Subcutaneous abdominal adipose tissue (tissue), 5 donors: ENCODE data around the gene AKAP13.
A peak's percentile ranks its signal among the peaks of the same experiment; 100 is the strongest.

Experiments
- H3K27ac ChIP-seq: one replicate; pipeline ENCODE4 v1.7.0; 2013; ENCODE audit warnings: low read depth, mild to moderate bottlenecking, inconsistent platforms, low read length, moderate library complexity
- H3K27me3 ChIP-seq, 5 donors: one replicate each; pipeline ENCODE4 v1.7.0; 2013; ENCODE audit warnings: low read length in 5 of 5, inconsistent platforms in 1 of 5; ENCODE audit not compliant: control insufficient read depth in 5 of 5, insufficient read depth in 4 of 5
- H3K36me3 ChIP-seq, 5 donors: one replicate each; pipeline ENCODE4 v1.7.0; 2013; ENCODE audit warnings: low read length in 5 of 5; ENCODE audit not compliant: control insufficient read depth in 5 of 5, insufficient read depth in 5 of 5
- H3K4me1 ChIP-seq, 5 donors: one replicate each; pipeline ENCODE4 v1.7.0; 2013; ENCODE audit warnings: low read length in 5 of 5, mild to moderate bottlenecking in 3 of 5, moderate library complexity in 1 of 5; ENCODE audit not compliant: control insufficient read depth in 5 of 5, insufficient read depth in 5 of 5
- H3K4me3 ChIP-seq, 5 donors: one replicate each; pipeline ENCODE4 v1.7.0; 2013; ENCODE audit warnings: low read length in 5 of 5, low read depth in 1 of 5
- H3K9ac ChIP-seq, 5 donors: one replicate each; pipeline ENCODE4 v1.7.0; 2013; ENCODE audit warnings: low read length in 5 of 5, mild to moderate bottlenecking in 4 of 5, moderate library complexity in 3 of 5
- H3K9me3 ChIP-seq, 5 donors: one replicate each; pipeline ENCODE4 v1.7.0; 2013; ENCODE audit warnings: low read length in 5 of 5; ENCODE audit not compliant: control insufficient read depth in 5 of 5
- donor health status: healthy.
- donor health status: healthy.
- donor health status: healthy.
- donor health status: healthy.
- donor health status: healthy.

The AKAP13 gene

DNA sequence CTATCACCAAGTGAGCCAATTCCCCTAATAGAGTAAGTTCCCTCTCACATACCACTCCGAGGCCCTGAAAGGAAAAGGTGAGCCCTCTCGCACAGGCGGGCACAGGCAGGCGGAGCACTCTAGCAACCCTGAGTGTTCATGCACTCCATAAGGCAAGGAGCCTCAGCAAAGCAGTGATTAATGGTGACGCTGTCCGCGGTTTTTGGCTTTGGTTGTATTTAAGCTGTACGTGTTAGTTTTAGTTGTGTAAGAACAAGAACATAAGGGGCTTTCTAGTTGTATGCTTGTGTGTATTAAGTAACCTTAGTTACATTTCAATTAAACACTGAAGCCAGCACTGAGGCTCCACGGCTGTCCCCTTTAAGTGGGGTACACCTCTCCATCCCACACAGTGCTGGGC is 381.2 kb downstream of the AKAP13 start:
- H3K36me3 ChIP-seq, result peaks cover 0 to 16% (median 13%) of the 10 kb centered on the region in 5 donors
- no peaks in the 10 kb centered on the region for H3K27me3 ChIP-seq
- H3K27ac ChIP-seq, result no peak overlapping the region
- H3K9me3 ChIP-seq, result no peaks in the 10 kb centered on the region
- H3K4me1 ChIP-seq, result peaks cover 16 to 75% (median 62%) of the 10 kb centered on the region in 5 donors
- H3K9ac ChIP-seq, result no peak overlapping the region
- H3K4me3 ChIP-seq, result no peak overlapping the region

- Histone ChIP-seq H3K27ac (peak overlapping the region; percentile 37), H3K9me3 (no peaks in the 10 kb centered on the region), H3K4me3 (no peak overlapping the region), H3K9ac (peak overlapping the region in 1 of 5 donors; percentile 11), H3K36me3 (peaks cover 0 to 16% (median 13%) of the 10 kb centered on the region in 5 donors), H3K27me3 (no peaks in the 10 kb centered on the region), H3K4me1 (peaks cover 16 to 72% (median 58%) of the 10 kb centered on the region in 5 donors)
Observed at GRCh38 chr15:85762039-85762755, 381.8 kb downstream of the AKAP13 start.

- H3K27ac ChIP-seq, result peak overlapping the region; percentile 37
- peaks cover 16 to 73% (median 54%) of the 10 kb centered on the region in 5 donors for H3K4me1 ChIP-seq
- no peak overlapping the region for H3K4me3 ChIP-seq
- peak overlapping the region in 2 of 5 donors; percentile 11 to 12 for H3K9ac ChIP-seq
- H3K9me3 ChIP-seq, result no peaks in the 10 kb centered on the region
- no peaks in the 10 kb centered on the region for H3K27me3 ChIP-seq
- peaks cover 0 to 16% (median 14%) of the 10 kb centered on the region in 5 donors for H3K36me3 ChIP-seq
Observed at GRCh38 chr15:85762756-85763127, 382.3 kb downstream of the AKAP13 start.

GRCh38 chr15:85763157-85763556 is 382.8 kb downstream of the AKAP13 start:
- Histone ChIP-seq H3K4me3 (no peak overlapping the region), H3K9me3 (no peaks in the 10 kb centered on the region), H3K27ac (peak overlapping the region; percentile 37), H3K4me1 (peaks cover 16 to 72% (median 50%) of the 10 kb centered on the region in 5 donors), H3K9ac (peak overlapping the region in 1 of 5 donors; percentile 12), H3K36me3 (peaks cover 0 to 18% (median 15%) of the 10 kb centered on the region in 5 donors), H3K27me3 (no peaks in the 10 kb centered on the region)

DNA sequence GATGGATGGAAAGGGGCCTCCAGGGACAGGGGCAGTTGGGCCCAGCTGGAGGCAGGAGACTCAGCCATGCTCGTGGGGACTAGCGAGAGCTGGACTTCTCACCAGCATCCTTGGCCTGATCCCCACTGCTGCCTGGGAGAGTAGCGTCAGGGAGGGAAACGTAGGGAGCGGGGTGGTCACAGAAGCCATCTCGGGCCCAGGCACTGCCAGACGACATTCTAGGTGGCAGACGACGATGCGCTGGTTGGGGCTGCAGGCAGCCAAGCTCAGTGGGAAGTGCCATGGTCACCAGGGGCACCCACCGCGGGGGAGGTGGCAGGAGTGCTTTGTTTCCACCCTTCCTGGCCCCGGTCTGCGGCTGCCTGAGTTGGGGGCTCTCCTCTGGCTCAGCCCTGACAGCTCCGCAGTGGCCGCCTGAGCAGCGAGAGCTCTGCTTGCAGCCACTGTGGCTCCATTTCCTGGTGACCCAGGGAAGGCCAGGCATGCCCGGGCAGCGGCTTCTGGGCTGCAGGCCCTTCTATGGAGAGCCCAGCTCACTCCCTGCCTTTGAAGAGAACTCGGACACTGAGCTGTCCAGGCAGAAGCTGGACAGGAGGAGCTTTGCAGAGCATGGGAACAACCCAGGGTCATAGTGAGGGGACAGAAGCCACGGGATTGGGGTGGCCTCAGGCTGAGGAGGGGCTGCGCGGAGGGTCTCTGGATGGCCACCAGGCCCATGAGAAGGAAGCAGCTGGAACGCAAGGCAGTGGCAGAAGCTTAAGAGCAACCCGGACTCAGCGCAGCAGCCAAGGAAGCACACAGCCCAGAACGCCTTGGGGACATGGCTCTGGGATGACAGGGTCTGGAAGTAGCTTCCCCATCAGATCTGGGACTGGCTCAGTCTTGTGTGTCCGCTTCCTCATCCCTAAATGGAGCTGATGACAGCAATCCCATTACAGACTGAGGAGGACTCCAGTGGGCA is 383.6 kb downstream of the AKAP13 start:
- H3K27ac ChIP-seq, result no peak overlapping the region
- no peak overlapping the region for H3K4me3 ChIP-seq
- H3K9ac ChIP-seq, result no peak overlapping the region

GRCh38 chr15:85764649-85765277 is 384.4 kb downstream of the AKAP13 start:
- peaks cover 0 to 26% (median 17%) of the 10 kb centered on the region in 5 donors for H3K36me3 ChIP-seq
- peaks cover 16 to 60% (median 39%) of the 10 kb centered on the region in 5 donors for H3K4me1 ChIP-seq
- H3K27me3 ChIP-seq, result no peaks in the 10 kb centered on the region
- no peaks in the 10 kb centered on the region for H3K9me3 ChIP-seq
- H3K9ac ChIP-seq, result no peak overlapping the region
- H3K4me3 ChIP-seq, result no peak overlapping the region
- H3K27ac ChIP-seq, result peak overlapping the region; percentile 21

More for the DNA sequence above, 383.6 kb downstream of the AKAP13 start:
- Histone ChIP-seq H3K4me1 (peaks cover 14 to 64% (median 43%) of the 10 kb centered on the region in 5 donors), H3K9me3 (no peaks in the 10 kb centered on the region), H3K27me3 (no peaks in the 10 kb centered on the region), H3K36me3 (peaks cover 0 to 24% (median 17%) of the 10 kb centered on the region in 5 donors)

GRCh38 chr15:85766001-85766831 is 385.8 kb downstream of the AKAP13 start:
- no peaks in the 10 kb centered on the region for H3K27me3 ChIP-seq
- no peaks in the 10 kb centered on the region for H3K9me3 ChIP-seq
- peaks cover 16 to 74% (median 45%) of the 10 kb centered on the region in 5 donors for H3K4me1 ChIP-seq
- H3K36me3 ChIP-seq, result peaks cover 0 to 19% (median 8%) of the 10 kb centered on the region in 5 donors
- H3K9ac ChIP-seq, result peak overlapping the region in 1 of 5 donors; percentile 16
- H3K27ac ChIP-seq, result no peak overlapping the region
- no peak overlapping the region for H3K4me3 ChIP-seq

- Histone ChIP-seq H3K9me3 (no peaks in the 10 kb centered on the region), H3K27ac (no peak overlapping the region), H3K4me1 (peaks cover 24 to 78% (median 52%) of the 10 kb centered on the region in 5 donors), H3K27me3 (no peaks in the 10 kb centered on the region), H3K9ac (no peak overlapping the region), H3K4me3 (no peak overlapping the region), H3K36me3 (peaks cover 0 to 19% (median 8%) of the 10 kb centered on the region in 5 donors)
Observed at GRCh38 chr15:85767785-85768529, 387.6 kb downstream of the AKAP13 start.
